Psoas muscle (tissue), 8 donors: Measurements from ENCODE around the gene KHK. TPM values are rescaled to one million over a fixed set of nuclear protein-coding genes. Genes with fewer than 3 reads are reported as not detected.

ENCODE experiments used
- ATAC-seq, 4 donors: fragments of 200-7000 bp; cut with Tn5 transposase; one replicate each; pipeline ENCODE4 v1.9.1; 2020; ENCODE audit warnings: moderate library complexity in 3 of 4, mild to moderate bottlenecking in 2 of 4
- DNase-seq, 2 donors: peaks; one replicate each; pipeline ENCODE4 v3.0.0-alpha.2; 2020
- H3K27ac ChIP-seq: fragments of 200-600 bp; one replicate; pipeline ENCODE4 v1.8.0; 2022
- H3K27me3 ChIP-seq, 3 donors: fragments of 200-600 bp in 1 of 3; one replicate each; pipeline versions ENCODE4 v1.6.1 to v1.8.0; 2013 to 2022; ENCODE audit warnings: low read length in 2 of 3, mild to moderate bottlenecking in 2 of 3, moderate library complexity in 1 of 3; ENCODE audit not compliant: insufficient read depth in 3 of 3
- H3K36me3 ChIP-seq, 2 donors: fragments of 200-600 bp in 1 of 2; one replicate each; pipeline versions ENCODE4 v1.6.1 to v1.8.0; 2013 to 2022; ENCODE audit warnings: low read depth in 1 of 2, mild to moderate bottlenecking in 1 of 2, moderate library complexity in 1 of 2; ENCODE audit not compliant: insufficient read depth in 1 of 2
- H3K4me1 ChIP-seq: fragments of 200-600 bp; one replicate; pipeline ENCODE4 v1.8.0; 2022
- H3K4me3 ChIP-seq: fragments of 200-600 bp; one replicate; pipeline ENCODE4 v1.8.0; 2022; ENCODE audit warnings: mild to moderate bottlenecking
- H3K9me3 ChIP-seq: fragments of 200-600 bp; one replicate; pipeline ENCODE4 v1.8.0; 2022
- WGBS, 3 donors: extraction: QIAGEN DNeasy Blood & Tissue Kit; methylation state at CpG; one replicate each; pipeline versions ENCODE4 v1.1.6 to v1.1.7; 2013; 5-methylcytosine and 5-hydroxymethylcytosine counted together
- intact Hi-C, 2 donors: fragments of 100-400 bp; cut with DNase I; formaldehyde crosslinking; loops; one replicate each; pipeline versions ENCODE4 v1.11.0 to v1.14.2; 2022
- polyA plus RNA-seq, 3 donors: library from polyadenylated mRNA; stranded (reverse); fragments of 200-250 nt; gene quantifications; one replicate each; pipeline ENCODE4 v1.2.3, GENCODE V29; 2013
- total RNA-seq, 4 donors: library from RNA; stranded (reverse); fragmentation: NEBNext Ultra II Directional in 2 of 4; extraction: Animal tissue kit (Norgen Biotek cat#: 25700) in 2 of 4; gene quantifications; one replicate each; pipeline versions ENCODE4 v1.2.1 to v1.2.4, GENCODE V29; 2021 to 2023
- TF ChIP-seq, protein P1 (sequence below): fragments of 200-600 bp; IDR thresholded peaks from one replicate; pipeline ENCODE4 v1.8.0; 2022; ENCODE audit warnings: antibody characterized with exemption
- donor health status: healthy with polysubstance abuse.
- donor health status: DM: no; HTN: no; CAD: no; lungs with moderate emphysema.
- donor health status: Bipolar disorder and iron deficiency.
- donor health status: healthy.
- donor health status: DM: yes; HTN: yes; CAD: no.
- donor health status: DM: no; HTN: no; CAD: no.
- donor health status: DM: no; HTN: no; CAD: no.
- donor health status: DM: yes; HTN: yes; CAD: no.

KHK gene
- total and polyA plus RNA-seq, 7 donors = 1.5 to 5.8 (median 2.5) TPM

- Histone ChIP-seq H3K4me3 (peak overlapping the region; percentile 66), H3K36me3 (no peaks in the 10 kb centered on the region), H3K4me1 (peaks cover 14% of the 10 kb centered on the region), H3K9me3 (no peaks in the 10 kb centered on the region), H3K27ac (peak overlapping the region; percentile 65), H3K27me3 (no peaks in the 10 kb centered on the region)
- DNase-seq (peak in 1 of 2 donors; percentile 44), ATAC-seq (no peak)
- TF ChIP-seq, protein P1, sequence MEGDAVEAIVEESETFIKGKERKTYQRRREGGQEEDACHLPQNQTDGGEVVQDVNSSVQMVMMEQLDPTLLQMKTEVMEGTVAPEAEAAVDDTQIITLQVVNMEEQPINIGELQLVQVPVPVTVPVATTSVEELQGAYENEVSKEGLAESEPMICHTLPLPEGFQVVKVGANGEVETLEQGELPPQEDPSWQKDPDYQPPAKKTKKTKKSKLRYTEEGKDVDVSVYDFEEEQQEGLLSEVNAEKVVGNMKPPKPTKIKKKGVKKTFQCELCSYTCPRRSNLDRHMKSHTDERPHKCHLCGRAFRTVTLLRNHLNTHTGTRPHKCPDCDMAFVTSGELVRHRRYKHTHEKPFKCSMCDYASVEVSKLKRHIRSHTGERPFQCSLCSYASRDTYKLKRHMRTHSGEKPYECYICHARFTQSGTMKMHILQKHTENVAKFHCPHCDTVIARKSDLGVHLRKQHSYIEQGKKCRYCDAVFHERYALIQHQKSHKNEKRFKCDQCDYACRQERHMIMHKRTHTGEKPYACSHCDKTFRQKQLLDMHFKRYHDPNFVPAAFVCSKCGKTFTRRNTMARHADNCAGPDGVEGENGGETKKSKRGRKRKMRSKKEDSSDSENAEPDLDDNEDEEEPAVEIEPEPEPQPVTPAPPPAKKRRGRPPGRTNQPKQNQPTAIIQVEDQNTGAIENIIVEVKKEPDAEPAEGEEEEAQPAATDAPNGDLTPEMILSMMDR = no peak
- intact Hi-C loops = loop anchor here (5.0 to 10.0 kb wide), 3 partner anchors 95 to 188 kb away; partner anchors contain the start of genes DNAJC5G (in 1 of the 2) and TRIM54 (in 1 of the 2)
- WGBS, 3 donors = 66 to 73% (median 70%) methylated on average over 3 of the region's 3 CpGs
Observed at GRCh38 chr2:27096748-27097297, 10.3 kb downstream of the KHK start.

GRCh38 chr2:27097341-27097740 is 10.8 kb downstream of the KHK start:
- ATAC-seq = no peak
- H3K36me3 ChIP-seq = no peaks in the 10 kb centered on the region
- intact Hi-C loops = loop anchor here (5.0 to 10.0 kb wide), 3 partner anchors 95 to 187 kb away; partner anchors contain the start of genes DNAJC5G (in 1 of the 2) and TRIM54 (in 1 of the 2)
- WGBS, 3 donors = 85 to 91% (median 87%) methylated on average over 14 of the region's 14 CpGs
- H3K27me3 ChIP-seq = no peaks in the 10 kb centered on the region
- H3K4me3 ChIP-seq = no peak overlapping the region
- H3K27ac ChIP-seq = no peak overlapping the region
- TF ChIP-seq, protein P1 = no peak
- DNase-seq = peak in 1 of 2 donors; percentile 33
- H3K9me3 ChIP-seq = no peaks in the 10 kb centered on the region
- H3K4me1 ChIP-seq = peaks cover 14% of the 10 kb centered on the region

- ATAC-seq (no peak), DNase-seq (peak in 1 of 2 donors; percentile 40)
- intact Hi-C loops = loop anchor here (5.0 to 10.0 kb wide), 3 partner anchors 93 to 185 kb away; partner anchors contain the start of genes DNAJC5G (in 1 of the 2) and TRIM54 (in 1 of the 2)
- H3K4me3 ChIP-seq = no peak overlapping the region
- TF ChIP-seq, protein P1 = no peak
- WGBS, 3 donors = 88 to 93% (median 90%) methylated on average over 18 to 19 of the region's 19 CpGs
- H3K36me3 ChIP-seq = no peaks in the 10 kb centered on the region
- H3K27ac ChIP-seq = no peak overlapping the region
- H3K27me3 ChIP-seq = no peaks in the 10 kb centered on the region
- H3K4me1 ChIP-seq = peaks cover 14% of the 10 kb centered on the region
- H3K9me3 ChIP-seq = no peaks in the 10 kb centered on the region
Observed at GRCh38 chr2:27099334-27099955, 12.9 kb downstream of the KHK start.

- H3K27ac ChIP-seq = no peak overlapping the region
- H3K4me3 ChIP-seq = no peak overlapping the region
- DNase-seq (peak in 1 of 2 donors; percentile 46), ATAC-seq (no peak)
- WGBS, 3 donors = 82 to 84% (median 82%) methylated on average over 10 of the region's 10 CpGs
- intact Hi-C loops = no loop called here
- TF ChIP-seq, protein P1 = no peak
- H3K36me3 ChIP-seq = no peaks in the 10 kb centered on the region
- H3K9me3 ChIP-seq = no peaks in the 10 kb centered on the region
- H3K27me3 ChIP-seq = no peaks in the 10 kb centered on the region
- peaks cover 14% of the 10 kb centered on the region for H3K4me1 ChIP-seq
Observed at GRCh38 chr2:27100036-27100435, 13.5 kb downstream of the KHK start.
